ENCODE data around the gene CLEC16A.

GRCh38 chr16:11072420-11073153, 128.2 kb downstream of the CLEC16A start:
- TF ChIP-seq CTCF (IDR thresholded peaks at IDR 0.05) (no peak), POLR2A (IDR thresholded peaks at IDR 0.05) (no peak)
